ENCODE data around the gene ATP8A1. TPM values are rescaled to one million over a fixed set of nuclear protein-coding genes. Genes with fewer than 3 reads are reported as not detected.
A peak's percentile ranks its signal among the peaks of the same experiment; 100 is the strongest.
"Not testable (repeated sequence)": the region's sequence is repeated elsewhere in the genome, so short reads cannot be mapped to it uniquely, and the experiment has no call there.

ATP8A1 gene
- total and polyA plus RNA-seq, 5 experiments from 2014 or later = 17.5 to 117 (median 31.1) TPM

DNA sequence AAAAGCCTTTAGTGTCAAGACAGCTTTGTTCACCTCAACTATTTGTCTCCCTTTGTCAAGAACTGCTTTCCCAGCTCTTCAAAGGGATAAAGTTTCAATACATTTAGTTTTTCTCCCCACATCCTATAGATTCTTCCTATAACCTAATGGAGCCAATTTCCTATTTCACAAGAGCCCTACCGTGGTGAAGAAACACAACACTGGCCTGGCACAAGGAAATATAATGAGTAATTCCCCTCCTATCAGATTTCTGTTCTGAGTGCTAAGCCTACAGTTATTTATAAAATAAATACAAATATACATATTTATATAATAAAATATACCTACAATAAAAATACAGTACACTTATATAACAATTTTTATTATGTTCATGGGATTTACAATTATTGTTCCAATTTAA is 169.7 kb downstream of the ATP8A1 start:
- POLR2A ChIA-PET = no interaction called here
- H3K9me3 Mint-ChIP-seq = no peaks in the 10 kb centered on the region
- H3K27ac Mint-ChIP-seq = peak overlapping the region in 1 of 10 donors; percentile 4
- peaks cover 9 to 76% (median 22%) of the 10 kb centered on the region in 3 donors for H3K36me3 Mint-ChIP-seq
- no peaks in the 10 kb centered on the region for H3K27me3 Mint-ChIP-seq
- DNase-seq = no peak
- ATAC-seq = no peak
- H3K4me1 Mint-ChIP-seq = peaks cover 3 to 13% (median 8%) of the 10 kb centered on the region in 4 donors
- no peak overlapping the region for H3K4me3 Mint-ChIP-seq

DNA sequence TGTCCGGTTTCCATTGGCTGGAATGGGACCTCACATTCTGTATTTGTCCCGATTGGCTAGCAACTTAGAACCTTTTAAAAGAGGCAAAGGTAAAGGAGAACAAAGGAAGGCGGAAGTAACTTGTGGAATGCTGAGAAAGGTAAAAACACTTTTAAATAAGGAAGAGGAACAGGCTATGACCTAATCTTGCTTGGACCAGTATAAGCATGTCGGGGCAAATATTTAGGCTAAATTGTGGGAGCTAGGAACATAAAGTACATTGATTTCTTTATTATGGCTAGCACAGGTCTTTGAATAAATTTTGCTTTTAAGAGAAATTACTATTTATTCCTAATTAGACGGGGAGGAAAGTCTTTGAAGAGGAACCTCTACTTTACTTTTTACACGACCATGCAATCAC is 170.7 kb downstream of the ATP8A1 start:
- H3K4me3 Mint-ChIP-seq, ATAC-seq, H3K9me3 Mint-ChIP-seq, H3K27me3 Mint-ChIP-seq, POLR2A ChIA-PET, H3K27ac Mint-ChIP-seq, DNase-seq: not testable (repeated sequence)
- peaks cover 3 to 13% (median 8%) of the 10 kb centered on the region in 4 donors for H3K4me1 Mint-ChIP-seq
- peaks cover 9 to 83% (median 23%) of the 10 kb centered on the region in 3 donors for H3K36me3 Mint-ChIP-seq

DNA sequence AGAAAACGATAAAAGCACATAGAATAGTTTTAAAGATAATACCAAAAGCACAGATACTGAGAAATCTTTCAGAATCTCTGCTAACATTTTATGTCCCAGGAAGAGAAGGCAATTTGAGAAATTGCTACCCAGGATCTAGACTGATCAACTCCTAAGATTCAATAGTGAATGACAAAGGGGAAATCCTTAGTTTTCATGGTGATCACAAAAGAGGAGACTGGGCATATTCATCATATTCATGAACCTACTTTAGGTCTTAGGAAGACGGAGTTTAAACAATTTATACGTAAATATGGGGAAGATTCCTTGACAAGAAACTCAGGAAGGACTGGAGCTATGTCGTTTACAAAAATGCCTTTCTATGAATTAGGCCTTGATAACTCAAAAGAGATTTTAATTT is 172.3 kb downstream of the ATP8A1 start:
- Mint-ChIP-seq H3K27ac (no peak overlapping the region), H3K4me3 (no peak overlapping the region)

DNA sequence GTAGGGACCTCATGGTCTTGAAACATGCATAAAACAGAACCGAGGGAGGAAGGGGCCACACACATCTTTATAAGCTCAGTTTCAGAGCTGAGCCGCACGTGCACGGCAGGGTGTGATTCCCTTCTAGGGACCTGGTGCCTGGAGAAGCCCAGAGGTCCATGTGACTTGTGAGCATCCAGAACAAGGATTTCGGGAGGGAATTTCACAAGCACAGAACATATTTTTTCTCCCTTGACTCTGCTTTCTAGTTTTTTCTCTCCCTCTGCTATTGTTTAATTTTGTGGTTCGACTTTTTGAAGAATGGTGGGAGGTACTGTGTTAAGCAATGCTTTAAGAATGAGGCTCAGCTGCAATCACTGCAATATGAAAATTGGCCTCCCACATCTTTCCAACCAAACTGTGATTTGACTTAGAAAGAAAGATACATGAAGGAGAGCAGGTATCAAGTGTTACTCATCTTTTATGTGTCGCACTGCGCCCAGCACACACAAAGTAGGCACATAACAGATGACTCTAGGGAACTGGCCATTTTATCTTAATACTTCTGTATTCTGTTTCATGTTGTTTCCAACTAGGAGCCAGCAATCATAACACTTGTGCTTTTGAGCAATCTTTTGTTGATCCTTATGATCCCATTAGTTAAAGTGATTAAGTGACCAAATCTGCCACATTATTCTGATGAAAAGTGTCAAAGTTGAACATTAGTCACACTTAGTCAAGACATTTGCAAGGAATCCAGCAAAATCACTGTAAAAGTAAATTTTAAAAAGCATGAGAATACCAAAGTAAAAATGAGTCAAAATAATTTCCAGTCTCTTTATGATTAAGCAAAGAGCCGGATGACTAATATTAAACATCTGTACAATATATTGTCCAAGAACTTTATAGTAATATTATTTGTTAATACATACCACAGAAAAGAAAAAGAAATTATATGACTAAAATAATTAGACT is 173.2 kb downstream of the ATP8A1 start:
- ATAC-seq (no peak), DNase-seq (no peak)
- POLR2A ChIA-PET = interaction anchor here (0.7 kb wide), 1 partner anchor 23 kb away, joined by 3 read pairs; no protein-coding TSS in a partner anchor
- H3K4me3 Mint-ChIP-seq = no peak overlapping the region
- H3K4me1 Mint-ChIP-seq = peaks cover 0 to 9% (median 3%) of the 10 kb centered on the region in 4 donors
- peaks cover 9 to 82% (median 20%) of the 10 kb centered on the region in 3 donors for H3K36me3 Mint-ChIP-seq
- no peaks in the 10 kb centered on the region for H3K27me3 Mint-ChIP-seq
- H3K27ac Mint-ChIP-seq = peak overlapping the region in 1 of 10 donors; percentile 41
- H3K9me3 Mint-ChIP-seq = no peaks in the 10 kb centered on the region

More for the DNA sequence above, 172.3 kb downstream of the ATP8A1 start:
- Mint-ChIP-seq H3K9me3 (no peaks in the 10 kb centered on the region), H3K4me1 (peaks cover under 1 to 6% (median 4%) of the 10 kb centered on the region in 4 donors), H3K27me3 (no peaks in the 10 kb centered on the region), H3K36me3 (peaks cover 9 to 83% (median 22%) of the 10 kb centered on the region in 3 donors)
- ATAC-seq (no peak), DNase-seq (no peak)
- POLR2A ChIA-PET = no interaction called here

DNA sequence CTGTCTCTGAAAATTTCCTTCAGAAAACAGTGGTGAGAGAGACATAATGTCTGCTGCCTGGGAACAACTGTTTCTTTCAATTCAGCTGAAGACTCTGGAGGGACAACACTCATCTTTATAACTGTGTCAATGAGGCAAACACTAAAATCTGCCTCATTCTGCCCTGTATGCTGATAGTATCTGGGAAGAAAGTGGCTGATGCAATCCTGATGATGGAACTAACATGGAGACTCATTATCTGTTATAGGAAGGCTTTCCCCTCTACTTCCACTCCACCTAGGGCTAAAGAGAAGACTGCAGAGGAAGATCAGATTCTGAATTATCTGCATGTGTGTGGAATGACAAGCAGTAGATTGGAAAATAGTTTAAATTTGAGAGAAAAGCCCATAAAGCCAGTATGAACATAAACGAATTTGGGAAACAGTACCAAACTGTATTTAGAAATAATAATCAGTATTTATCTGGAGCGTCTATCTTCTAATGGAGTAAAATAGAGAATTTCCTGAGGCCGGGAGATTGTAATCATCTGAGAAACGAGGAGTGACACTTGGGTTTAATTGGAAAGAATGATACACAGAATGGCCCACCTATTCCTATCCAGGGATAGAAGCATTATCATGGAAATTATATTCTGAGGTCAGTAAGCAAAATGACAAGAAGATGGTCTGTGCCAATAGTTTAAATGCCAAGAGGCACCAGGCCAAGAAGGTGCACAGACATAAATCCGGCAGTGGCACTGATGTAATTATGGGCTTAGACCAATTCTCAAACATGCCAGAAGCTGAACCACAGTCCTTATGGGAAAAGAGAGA is 174.2 kb downstream of the ATP8A1 start:
- POLR2A ChIA-PET = interaction anchor here (0.7 kb wide), 1 partner anchor 22 kb away, joined by 3 read pairs; no protein-coding TSS in a partner anchor
- H3K36me3 Mint-ChIP-seq = peaks cover 9 to 80% (median 26%) of the 10 kb centered on the region in 3 donors
- peak overlapping the region in 2 of 10 donors; percentile 41 to 60 for H3K27ac Mint-ChIP-seq
- H3K9me3 Mint-ChIP-seq = no peaks in the 10 kb centered on the region
- H3K4me1 Mint-ChIP-seq = peaks cover 0 to 7% (median 2%) of the 10 kb centered on the region in 4 donors
- H3K4me3 Mint-ChIP-seq = no peak overlapping the region
- no peak for ATAC-seq
- H3K27me3 Mint-ChIP-seq = no peaks in the 10 kb centered on the region
- no peak for DNase-seq

DNA sequence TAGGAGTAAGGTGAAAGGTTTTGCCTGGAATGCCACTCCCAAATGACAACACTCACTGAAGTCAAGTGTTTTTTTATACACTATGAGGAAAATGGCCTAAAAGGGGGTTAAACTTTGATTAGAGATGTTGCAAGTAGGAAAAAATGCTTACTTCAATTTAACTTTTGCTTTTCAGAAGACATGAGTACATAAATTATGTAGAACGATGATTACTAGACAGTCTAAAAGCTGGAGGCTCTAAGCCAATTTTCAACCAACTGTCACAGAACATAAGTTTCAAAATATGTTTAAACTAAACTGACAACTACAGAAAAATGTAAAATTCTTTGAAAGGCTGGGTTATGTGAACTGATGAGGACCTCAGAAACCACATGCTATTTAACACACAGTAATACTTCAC is 176.2 kb downstream of the ATP8A1 start:
- Mint-ChIP-seq H3K27ac (no peak overlapping the region), H3K4me1 (peaks cover 0 to 7% (median 2%) of the 10 kb centered on the region in 4 donors), H3K36me3 (peaks cover 9 to 83% (median 33%) of the 10 kb centered on the region in 3 donors), H3K27me3 (no peaks in the 10 kb centered on the region), H3K9me3 (no peaks in the 10 kb centered on the region), H3K4me3 (no peak overlapping the region)
- ATAC-seq (no peak), DNase-seq (no peak)
- POLR2A ChIA-PET = no interaction called here

DNA sequence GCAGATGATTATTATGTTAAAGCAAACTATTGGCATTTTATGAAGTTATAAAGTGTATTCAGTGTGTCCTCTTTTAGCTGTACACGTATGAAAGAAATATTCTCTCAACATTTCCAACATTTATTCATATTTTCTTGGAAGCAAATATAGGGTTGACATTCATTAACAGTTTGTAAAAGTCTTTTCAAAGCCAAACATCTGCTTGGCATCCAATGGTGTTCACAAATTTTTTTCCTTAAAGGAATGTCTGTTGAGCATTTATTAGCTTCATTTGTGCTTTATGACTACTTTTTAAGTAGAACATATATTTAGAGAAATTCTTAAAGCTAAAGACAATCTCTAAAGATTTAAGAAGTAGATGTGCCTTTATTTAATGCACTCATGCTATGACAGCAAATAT is 176.6 kb downstream of the ATP8A1 start:
- Mint-ChIP-seq H3K9me3 (no peaks in the 10 kb centered on the region), H3K27ac (no peak overlapping the region), H3K36me3 (peaks cover 9 to 80% (median 33%) of the 10 kb centered on the region in 3 donors), H3K4me1 (peaks cover 0 to 7% (median 2%) of the 10 kb centered on the region in 4 donors), H3K4me3 (no peak overlapping the region), H3K27me3 (no peaks in the 10 kb centered on the region)
- POLR2A ChIA-PET = no interaction called here
- ATAC-seq = no peak
- DNase-seq = no peak

DNA sequence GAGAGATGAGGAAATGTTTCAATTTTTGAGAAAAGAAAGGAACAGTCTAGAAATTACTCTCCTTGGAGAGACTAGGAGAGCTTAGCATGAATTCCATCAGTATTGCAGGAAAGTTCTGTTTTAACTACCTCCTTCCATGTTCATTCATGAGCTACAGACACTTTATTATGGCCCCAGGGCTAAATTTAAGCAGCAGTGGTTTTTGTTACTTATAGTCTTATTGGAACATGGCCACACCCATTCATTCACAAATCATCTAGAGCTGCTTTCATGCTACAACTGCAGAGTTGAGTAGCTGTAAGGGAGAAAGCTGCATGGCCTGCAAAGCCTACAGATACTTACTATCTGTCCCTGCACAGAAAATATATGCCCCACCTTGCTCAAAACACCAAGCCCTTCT is 178.0 kb downstream of the ATP8A1 start:
- no peak for ATAC-seq
- no peak overlapping the region for H3K27ac Mint-ChIP-seq

DNA sequence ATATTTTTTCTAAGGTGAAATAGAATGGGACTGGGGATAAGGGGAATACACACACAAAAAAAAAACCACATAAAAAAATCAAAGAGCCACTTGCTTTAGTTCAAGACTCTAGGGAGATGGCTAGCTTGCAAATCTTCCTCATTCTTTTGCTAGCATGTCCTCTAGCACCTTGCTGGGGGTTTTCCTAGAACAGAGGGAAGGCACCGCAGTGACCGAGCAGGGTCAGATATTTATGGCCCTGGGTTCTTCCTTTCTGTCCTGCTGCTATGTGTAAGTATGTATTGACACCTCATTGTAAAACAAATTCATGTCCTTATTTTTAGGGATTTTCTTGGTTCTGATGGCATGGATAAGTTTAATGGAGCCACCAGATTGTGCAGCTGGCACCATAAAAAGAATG is 178.4 kb downstream of the ATP8A1 start:
- H3K4me1 Mint-ChIP-seq = peaks cover 0 to 9% (median 2%) of the 10 kb centered on the region in 4 donors
- peak overlapping the region in 2 of 10 donors; percentile 19 to 48 for H3K27ac Mint-ChIP-seq
- ATAC-seq (no peak), DNase-seq (no peak)
- H3K9me3 Mint-ChIP-seq = no peaks in the 10 kb centered on the region
- no peaks in the 10 kb centered on the region for H3K27me3 Mint-ChIP-seq
- peaks cover 7 to 83% (median 40%) of the 10 kb centered on the region in 3 donors for H3K36me3 Mint-ChIP-seq
- no peak overlapping the region for H3K4me3 Mint-ChIP-seq
- POLR2A ChIA-PET = no interaction called here

More for the DNA sequence above, 178.0 kb downstream of the ATP8A1 start:
- H3K27me3 Mint-ChIP-seq = no peaks in the 10 kb centered on the region
- H3K4me3 Mint-ChIP-seq = no peak overlapping the region
- peaks cover 9 to 83% (median 39%) of the 10 kb centered on the region in 3 donors for H3K36me3 Mint-ChIP-seq
- H3K9me3 Mint-ChIP-seq = no peaks in the 10 kb centered on the region
- no peak for DNase-seq
- POLR2A ChIA-PET = no interaction called here
- H3K4me1 Mint-ChIP-seq = peaks cover 0 to 8% (median 2%) of the 10 kb centered on the region in 4 donors

DNA sequence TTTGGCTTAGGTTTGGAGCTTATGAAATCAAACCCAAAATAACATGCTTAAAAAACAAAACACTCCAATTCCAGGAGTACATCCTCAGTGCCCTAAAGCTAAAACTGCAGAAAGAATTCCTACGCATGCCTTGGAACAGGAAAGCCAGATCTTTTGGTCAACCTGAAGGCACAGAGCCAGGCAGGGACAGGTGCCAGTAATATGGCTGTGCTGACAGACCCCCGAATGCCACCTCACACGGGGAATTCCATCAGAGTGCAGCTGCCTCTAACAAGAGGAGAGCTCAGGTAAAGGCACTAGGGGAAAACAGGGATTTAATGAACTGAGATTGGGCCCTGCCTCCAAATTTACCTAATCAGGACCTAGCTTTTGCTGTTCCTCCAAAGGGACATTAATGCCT is 182.5 kb downstream of the ATP8A1 start:
- DNase-seq = no peak
- Mint-ChIP-seq H3K9me3 (no peaks in the 10 kb centered on the region), H3K27ac (peak overlapping the region in 1 of 10 donors; percentile 48), H3K4me1 (peaks cover 0 to 10% (median under 1%) of the 10 kb centered on the region in 4 donors), H3K27me3 (no peaks in the 10 kb centered on the region), H3K36me3 (peaks cover 0 to 76% (median 39%) of the 10 kb centered on the region in 3 donors), H3K4me3 (no peak overlapping the region)
- no peak for ATAC-seq
- POLR2A ChIA-PET = no interaction called here

DNA sequence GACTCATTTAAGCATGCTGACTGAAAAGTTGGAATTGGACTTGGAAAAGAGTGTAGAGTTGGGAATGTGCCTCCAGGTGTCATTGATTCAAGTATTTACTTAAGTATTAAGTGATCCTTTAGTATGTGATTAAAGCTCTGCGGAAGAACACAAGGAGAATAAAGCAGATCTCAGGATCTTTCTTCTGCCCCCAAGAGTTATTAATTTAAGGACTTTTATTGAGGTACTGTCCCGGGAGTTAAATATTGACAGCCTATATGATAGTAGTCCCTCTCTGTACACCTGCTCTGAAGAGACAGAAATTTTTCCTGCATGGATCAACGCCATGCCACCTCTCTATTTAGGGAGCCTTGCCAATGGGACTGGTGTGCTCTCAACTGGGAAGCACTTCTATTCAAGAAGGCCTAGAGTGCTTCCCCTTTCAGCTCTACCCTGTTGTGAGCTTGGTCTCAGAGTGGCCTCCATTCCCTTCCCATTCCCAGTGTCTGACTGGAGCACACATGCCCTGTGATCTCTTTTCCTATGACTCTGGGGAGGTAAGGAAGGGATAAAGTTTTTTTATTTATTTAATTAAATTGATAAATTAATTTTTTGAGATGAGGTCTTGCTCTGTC is 183.7 kb downstream of the ATP8A1 start:
- Mint-ChIP-seq H3K4me1 (peaks cover 0 to 8% (median 2%) of the 10 kb centered on the region in 4 donors), H3K27me3 (no peaks in the 10 kb centered on the region), H3K36me3 (peaks cover under 1 to 76% (median 40%) of the 10 kb centered on the region in 3 donors), H3K27ac (peak overlapping the region in 1 of 10 donors; percentile 48), H3K4me3 (no peak overlapping the region), H3K9me3 (no peaks in the 10 kb centered on the region)
- DNase-seq (no peak), ATAC-seq (no peak)
- POLR2A ChIA-PET = interaction anchor here (0.6 kb wide), 1 partner anchor 9 kb away, joined by 3 read pairs; no protein-coding TSS in a partner anchor

DNA sequence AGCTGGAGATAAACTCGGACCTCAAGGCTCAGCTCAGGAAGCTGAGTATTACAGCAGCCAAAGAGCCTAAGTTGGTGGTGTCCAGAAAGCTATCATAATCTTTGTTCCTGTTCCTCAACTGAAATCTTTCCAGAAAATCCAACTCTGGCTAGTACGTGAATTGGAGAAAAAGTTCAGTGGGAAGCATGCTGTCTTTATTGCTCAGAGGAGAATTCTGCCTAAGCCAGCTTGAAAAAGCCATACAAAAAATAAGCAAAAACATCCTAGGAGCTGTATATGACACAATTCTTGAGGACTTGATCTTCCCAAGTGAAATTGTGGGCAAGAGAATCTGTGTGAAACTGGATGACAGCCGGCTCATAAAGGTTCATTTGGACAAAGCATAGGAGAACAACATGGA is 185.0 kb downstream of the ATP8A1 start:
- POLR2A ChIA-PET = no interaction called here
- peaks cover 0 to 13% (median 4%) of the 10 kb centered on the region in 4 donors for H3K4me1 Mint-ChIP-seq
- no peak overlapping the region for H3K27ac Mint-ChIP-seq
- H3K36me3 Mint-ChIP-seq = peaks cover 6 to 78% (median 44%) of the 10 kb centered on the region in 3 donors
- H3K4me3 Mint-ChIP-seq = no peak overlapping the region
- H3K27me3 Mint-ChIP-seq = no peaks in the 10 kb centered on the region
- no peaks in the 10 kb centered on the region for H3K9me3 Mint-ChIP-seq
- ATAC-seq = no peak
- no peak for DNase-seq
